ENCODE measurements around the gene CCDC170.

The CCDC170 gene

GRCh38 chr6:151546941-151547659 lies 53.3 kb downstream of the CCDC170 start:
- DNase-seq, result no peak

- DNase-seq, result no peak
These were observed 54.4 kb downstream of the CCDC170 start for GRCh38 chr6:151548201-151548600.

- DNase-seq, result no peak
These were observed 56.0 kb downstream of the CCDC170 start for GRCh38 chr6:151549790-151550189.

GRCh38 chr6:151550618-151551017 lies 56.8 kb downstream of the CCDC170 start:
- no peak for DNase-seq

GRCh38 chr6:151551223-151551857 lies 57.5 kb downstream of the CCDC170 start:
- no peak for DNase-seq

- DNase-seq, result no peak
These were observed 59.8 kb downstream of the CCDC170 start for GRCh38 chr6:151553416-151554165.

- no peak for DNase-seq
These were observed 67.4 kb downstream of the CCDC170 start for GRCh38 chr6:151561238-151561637.

GRCh38 chr6:151564654-151565053 lies 70.8 kb downstream of the CCDC170 start:
- no peak for DNase-seq

- no peak for DNase-seq
These were observed 72.1 kb downstream of the CCDC170 start for GRCh38 chr6:151565940-151566339.

- no peak for DNase-seq
These were observed 72.7 kb downstream of the CCDC170 start for GRCh38 chr6:151566557-151566956.

GRCh38 chr6:151576633-151577032 lies 82.8 kb downstream of the CCDC170 start:
- DNase-seq, result no peak

GRCh38 chr6:151577257-151577656 lies 83.4 kb downstream of the CCDC170 start:
- no peak for DNase-seq

GRCh38 chr6:151585741-151586140 lies 91.9 kb downstream of the CCDC170 start:
- no peak for DNase-seq

GRCh38 chr6:151589667-151590066 lies 95.8 kb downstream of the CCDC170 start:
- DNase-seq, result no peak

GRCh38 chr6:151590742-151591141 lies 96.9 kb downstream of the CCDC170 start:
- DNase-seq, result no peak

- DNase-seq, result no peak
These were observed 98.8 kb downstream of the CCDC170 start for GRCh38 chr6:151592449-151593159.

GRCh38 chr6:151609146-151609902 lies 115.5 kb downstream of the CCDC170 start:
- DNase-seq, result no peak

GRCh38 chr6:151610326-151610725 lies 116.5 kb downstream of the CCDC170 start:
- no peak for DNase-seq

- DNase-seq, result no peak
These were observed 120.8 kb downstream of the CCDC170 start for GRCh38 chr6:151614630-151615029.

GRCh38 chr6:151616091-151616513 lies 122.3 kb downstream of the CCDC170 start:
- DNase-seq, result no peak

GRCh38 chr6:151616600-151616999 lies 122.8 kb downstream of the CCDC170 start:
- DNase-seq, result no peak

- DNase-seq, result no peak
These were observed 123.7 kb downstream of the CCDC170 start for GRCh38 chr6:151617539-151617938.

All from stimulated activated CD4-positive, alpha-beta T cell treated with anti-CD3 and anti-CD28 coated beads, Interleukin-12 subunit alpha, Interleukin-12 subunit beta, amount 100 ng/mL, for 4 hours (primary cell).